Fibroblast of lung (primary cell): ENCODE results near the gene ADCY3. TPM values are rescaled to one million over a fixed set of nuclear protein-coding genes. Genes with fewer than 3 reads are reported as not detected.

ENCODE experiments used
- DNase-seq, 2 donors: peaks; one replicate each; pipeline versions ENCODE4 v3.0.0 to v3.0.0-alpha.2; 2010; ENCODE audit warnings: low read depth in 2 of 2
- H2AFZ ChIP-seq: 2 replicates; pipeline ENCODE4 v1.5.1; 2012; ENCODE audit warnings: low read length, control low read depth, inconsistent platforms
- H3K27ac ChIP-seq: 2 replicates; pipeline ENCODE4 v1.5.1; 2011; ENCODE audit warnings: low read length, control low read depth; ENCODE audit not compliant: insufficient read depth
- H3K27me3 ChIP-seq: 2 replicates; pipeline ENCODE4 v1.5.1; 2011; ENCODE audit warnings: mild to moderate bottlenecking, low read length; ENCODE audit not compliant: control insufficient read depth, insufficient read depth
- H3K36me3 ChIP-seq: 2 replicates; pipeline ENCODE4 v1.5.1; 2011; ENCODE audit warnings: low read length; ENCODE audit not compliant: control insufficient read depth, insufficient read depth
- H3K4me1 ChIP-seq: 2 replicates; pipeline ENCODE4 v1.5.1; 2011; ENCODE audit warnings: low read length; ENCODE audit not compliant: control insufficient read depth, insufficient read depth; ENCODE audit errors: extremely low read depth
- H3K4me2 ChIP-seq: 2 replicates; pipeline ENCODE4 v1.5.1; 2011; ENCODE audit warnings: low read length, control low read depth; ENCODE audit not compliant: insufficient read depth; ENCODE audit errors: extremely low read depth
- H3K4me3 ChIP-seq, 4 experiments: fragments of 200-600 bp in 1 of 4; sonication (generic) in 1 of 4; replicated peaks in 1 of 4; 2 replicates each; pipeline ENCODE4 v1.5.1; 2011 to 2016; ENCODE audit warnings: low read length in 4 of 4, low read depth in 3 of 4, mild to moderate bottlenecking in 3 of 4, control low read depth in 2 of 4, inconsistent platforms in 1 of 4, mixed read lengths in 1 of 4; ENCODE audit not compliant: insufficient read depth in 1 of 4; ENCODE audit errors: control extremely low read depth in 1 of 4
- H3K79me2 ChIP-seq: 2 replicates; pipeline ENCODE4 v1.5.1; 2012; ENCODE audit warnings: mild to moderate bottlenecking, low read length, inconsistent platforms; ENCODE audit not compliant: control insufficient read depth, insufficient read depth
- H3K9ac ChIP-seq: 2 replicates; pipeline ENCODE4 v1.5.1; 2011; ENCODE audit warnings: mild to moderate bottlenecking, low read length, control low read depth; ENCODE audit not compliant: insufficient read depth
- H3K9me3 ChIP-seq: 2 replicates; pipeline ENCODE4 v1.5.1; 2012; ENCODE audit warnings: low read depth, low read length; ENCODE audit not compliant: control insufficient read depth, insufficient read depth
- H4K20me1 ChIP-seq: 2 replicates; pipeline ENCODE4 v1.5.1; 2011; ENCODE audit warnings: low read length; ENCODE audit not compliant: control insufficient read depth, insufficient read depth; ENCODE audit errors: extremely low read depth
- EZH2 ChIP-seq: IDR thresholded peaks from 2 replicates; pipeline ENCODE4 v1.5.1; 2012; ENCODE audit warnings: low read length, control low read depth, mild to moderate bottlenecking; ENCODE audit errors: missing control alignments
- polyA plus RNA-seq, 2 donors: library from polyadenylated mRNA; depleted of rRNA in 1 of 2; stranded (reverse) in 1 of 2; unstranded in 1 of 2; fragments of >200 nt; gene quantifications; 2 replicates each; pipeline ENCODE4 v1.2.1, GENCODE V29; 2011 to 2012; ENCODE audit warnings: missing spikeins in 1 of 2
- total RNA-seq: library from RNA; depleted of rRNA; stranded (reverse); fragments of >200 nt; gene quantifications from 2 replicates; pipeline ENCODE4 v1.2.1, GENCODE V29; 2014
- TF ChIP-seq, protein P1 (sequence below), 2 donors: IDR thresholded peaks in 1 of 2; conservative IDR thresholded peaks in 1 of 2; 1 replicate in 1 of 2; 2 replicates in 1 of 2; pipeline ENCODE4 v1.5.1; 2011 to 2012; ENCODE audit warnings: low read length in 2 of 2, control low read depth in 1 of 2, inconsistent platforms in 1 of 2, low read depth in 1 of 2, mild to moderate bottlenecking in 1 of 2

ADCY3 gene
- total and polyA plus RNA-seq, 2 donors (not counting 1 experiment from before 2014, with no cell fraction given) = 33.0 to 90.2 TPM

DNA sequence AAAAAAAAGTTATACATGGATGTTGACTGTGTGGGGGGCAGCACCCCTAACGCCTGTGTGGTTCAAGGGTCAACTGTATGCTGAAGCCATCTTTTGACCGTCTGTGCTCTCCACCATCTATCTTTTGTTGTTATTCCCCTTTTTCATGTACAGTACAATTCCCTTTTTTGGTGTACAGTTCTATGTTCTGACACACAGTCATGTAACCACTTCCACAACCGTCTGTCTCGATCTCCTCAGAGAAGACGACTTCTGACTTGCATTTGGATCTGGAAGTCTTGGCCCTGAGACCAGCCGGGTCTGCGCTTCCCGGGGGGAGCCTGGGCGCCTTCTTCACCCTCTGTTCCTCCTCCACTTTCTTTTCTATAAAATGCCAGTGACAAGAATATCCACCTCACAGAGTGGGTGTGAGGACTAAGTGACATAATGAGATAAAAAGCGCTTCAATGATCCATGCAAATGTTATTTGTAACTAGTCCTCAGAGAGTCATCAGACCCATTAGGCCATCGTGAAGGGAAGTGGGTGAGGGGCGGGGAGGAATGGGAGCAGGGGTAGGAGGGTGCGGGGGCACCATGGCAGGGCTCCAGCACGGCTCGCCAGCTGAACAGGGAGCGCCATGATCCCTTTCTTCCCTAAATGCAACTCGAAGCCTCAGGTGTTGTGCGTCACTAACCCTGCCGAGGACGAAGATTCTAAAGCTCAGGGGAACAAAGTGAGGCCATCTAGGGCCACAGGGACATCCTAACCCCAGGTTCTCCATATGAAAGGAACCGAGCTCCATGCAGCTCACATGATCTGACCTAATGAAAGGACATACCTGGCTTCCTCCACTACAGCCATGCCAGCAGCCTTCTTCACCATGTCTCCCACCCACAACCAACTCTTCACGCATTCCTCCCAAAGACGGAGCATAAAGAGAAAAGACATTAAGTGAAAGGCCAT lies 16.6 kb downstream of the ADCY3 start:
- H3K4me1 ChIP-seq = peaks cover 3% of the 10 kb centered on the region
- H3K9ac ChIP-seq = no peak overlapping the region
- H3K79me2 ChIP-seq = no peaks in the 10 kb centered on the region
- H2AFZ ChIP-seq = no peak overlapping the region
- no peak overlapping the region for H3K27ac ChIP-seq
- H3K4me2 ChIP-seq = no peak overlapping the region
- TF ChIP-seq, protein P1, sequence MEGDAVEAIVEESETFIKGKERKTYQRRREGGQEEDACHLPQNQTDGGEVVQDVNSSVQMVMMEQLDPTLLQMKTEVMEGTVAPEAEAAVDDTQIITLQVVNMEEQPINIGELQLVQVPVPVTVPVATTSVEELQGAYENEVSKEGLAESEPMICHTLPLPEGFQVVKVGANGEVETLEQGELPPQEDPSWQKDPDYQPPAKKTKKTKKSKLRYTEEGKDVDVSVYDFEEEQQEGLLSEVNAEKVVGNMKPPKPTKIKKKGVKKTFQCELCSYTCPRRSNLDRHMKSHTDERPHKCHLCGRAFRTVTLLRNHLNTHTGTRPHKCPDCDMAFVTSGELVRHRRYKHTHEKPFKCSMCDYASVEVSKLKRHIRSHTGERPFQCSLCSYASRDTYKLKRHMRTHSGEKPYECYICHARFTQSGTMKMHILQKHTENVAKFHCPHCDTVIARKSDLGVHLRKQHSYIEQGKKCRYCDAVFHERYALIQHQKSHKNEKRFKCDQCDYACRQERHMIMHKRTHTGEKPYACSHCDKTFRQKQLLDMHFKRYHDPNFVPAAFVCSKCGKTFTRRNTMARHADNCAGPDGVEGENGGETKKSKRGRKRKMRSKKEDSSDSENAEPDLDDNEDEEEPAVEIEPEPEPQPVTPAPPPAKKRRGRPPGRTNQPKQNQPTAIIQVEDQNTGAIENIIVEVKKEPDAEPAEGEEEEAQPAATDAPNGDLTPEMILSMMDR (conservative IDR thresholded peaks at IDR 0.05 in 1 of 2, IDR thresholded peaks at IDR 0.05 in 1 of 2; ENCODE audit: low read depth in 1 of 2, low read length in 2 of 2) = no peak
- no peak for TF ChIP-seq EZH2
- H3K4me3 ChIP-seq = no peak overlapping the region
- DNase-seq = no peak
- no peaks in the 10 kb centered on the region for H3K27me3 ChIP-seq
- no peaks in the 10 kb centered on the region for H4K20me1 ChIP-seq
- no peaks in the 10 kb centered on the region for H3K9me3 ChIP-seq
- no peaks in the 10 kb centered on the region for H3K36me3 ChIP-seq

DNA sequence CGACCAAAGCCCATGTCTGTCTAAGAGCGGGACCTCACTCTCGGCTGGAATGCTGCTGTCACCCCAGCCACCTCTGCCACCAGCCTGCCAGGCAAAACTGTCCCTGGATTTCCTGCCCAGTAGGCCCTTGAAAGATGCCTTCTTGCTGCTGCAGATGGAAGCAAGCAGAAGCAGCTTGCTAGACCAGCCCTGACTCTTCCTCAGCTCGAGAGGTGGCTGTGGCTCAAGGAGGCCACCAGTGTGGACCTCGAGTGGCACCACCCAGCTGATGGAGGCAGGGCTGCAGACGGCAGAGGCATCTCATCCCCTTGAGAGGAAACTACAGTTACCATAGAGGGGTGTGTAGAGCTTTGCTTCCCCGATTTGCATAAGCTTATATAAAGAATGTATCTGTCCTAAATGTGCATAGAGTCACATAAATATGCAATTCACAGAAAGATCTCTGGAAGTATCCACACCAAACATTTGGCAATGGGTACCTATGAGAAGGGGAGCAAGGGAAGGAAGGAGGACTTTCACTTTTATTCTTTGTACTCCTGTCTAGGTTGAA lies 20.6 kb downstream of the ADCY3 start:
- TF ChIP-seq EZH2 = no peak
- TF ChIP-seq, protein P1 (conservative IDR thresholded peaks at IDR 0.05 in 1 of 2, IDR thresholded peaks at IDR 0.05 in 1 of 2; ENCODE audit: low read depth in 1 of 2, low read length in 2 of 2) = no peak
- H3K9ac ChIP-seq = no peak overlapping the region
- peaks cover 3% of the 10 kb centered on the region for H3K4me1 ChIP-seq
- H3K4me3 ChIP-seq = no peak overlapping the region
- no peaks in the 10 kb centered on the region for H3K79me2 ChIP-seq
- H2AFZ ChIP-seq = no peak overlapping the region
- H3K27ac ChIP-seq = no peak overlapping the region
- no peak for DNase-seq
- no peak overlapping the region for H3K4me2 ChIP-seq
- H3K27me3 ChIP-seq = no peaks in the 10 kb centered on the region
- no peaks in the 10 kb centered on the region for H3K36me3 ChIP-seq
- H3K9me3 ChIP-seq = no peaks in the 10 kb centered on the region
- no peaks in the 10 kb centered on the region for H4K20me1 ChIP-seq
